Smooth muscle cell (in vitro differentiated cells): ENCODE results near the gene PRDM15. TPM values are rescaled to one million over a fixed set of nuclear protein-coding genes. Genes with fewer than 3 reads are reported as not detected.
"Not testable (repeated sequence)": the region's sequence is repeated elsewhere in the genome, so short reads cannot be mapped to it uniquely, and the experiment has no call there.

Experiments used
- DNase-seq: peaks from one replicate; lab custom pipeline; 2025; ENCODE audit not compliant: unreplicated experiment; lab: John Stamatoyannopoulos, UW
- H2AFZ ChIP-seq: fragments of 200-600 bp; sonication (generic); 2 replicates; pipeline ENCODE4 v1.6.0; 2016; ENCODE audit warnings: antibody characterized with exemption, low read depth, mild to moderate bottlenecking
- H3F3A ChIP-seq: fragments of 200-600 bp; sonication (generic); 2 replicates; pipeline ENCODE4 v1.6.0; 2017; ENCODE audit warnings: antibody characterized with exemption, low read depth
- H3K27ac ChIP-seq: fragments of 200-600 bp; sonication (generic); 2 replicates; pipeline ENCODE4 v1.5.1; 2016; ENCODE audit warnings: low read depth, mild to moderate bottlenecking
- H3K27me3 ChIP-seq: fragments of 200-600 bp; sonication (generic); 2 replicates; pipeline ENCODE4 v1.6.1; 2016; ENCODE audit warnings: low read depth, mild to moderate bottlenecking
- H3K36me3 ChIP-seq: fragments of 200-600 bp; sonication (generic); 2 replicates; pipeline ENCODE4 v1.5.1; 2016; ENCODE audit warnings: low read depth
- H3K4me1 ChIP-seq: fragments of 200-600 bp; sonication (generic); 2 replicates; pipeline ENCODE4 v1.5.1; 2016; ENCODE audit warnings: low read depth
- H3K4me2 ChIP-seq: fragments of 200-600 bp; sonication (generic); 2 replicates; pipeline ENCODE4 v1.6.0; 2016; ENCODE audit warnings: mild to moderate bottlenecking
- H3K4me3 ChIP-seq: fragments of 200-600 bp; sonication (generic); 2 replicates; pipeline ENCODE4 v1.5.1; 2016; ENCODE audit warnings: mild to moderate bottlenecking
- H3K79me2 ChIP-seq: fragments of 200-600 bp; sonication (generic); 2 replicates; pipeline ENCODE4 v1.6.0; 2016; ENCODE audit warnings: low read depth, mild to moderate bottlenecking
- H3K9ac ChIP-seq: fragments of 200-600 bp; sonication (generic); 2 replicates; pipeline ENCODE4 v1.6.0; 2016; ENCODE audit warnings: low read depth
- H3K9me3 ChIP-seq: fragments of 200-600 bp; sonication (generic); replicated peaks from 2 replicates; pipeline ENCODE4 v1.5.1; 2016; ENCODE audit warnings: low read depth
- H4K20me1 ChIP-seq: fragments of 200-600 bp; sonication (generic); 2 replicates; pipeline ENCODE4 v1.6.0; 2016; ENCODE audit warnings: low read depth
- WGBS: methylation state at CpG from one replicate; pipeline ENCODE4 v1.1.7; 2016; ENCODE audit warnings: low lambda C conversion rate; 5-methylcytosine and 5-hydroxymethylcytosine counted together
- polyA plus RNA-seq: library from polyadenylated mRNA; unstranded; fragments of >200 nt; fragmentation: Nextera tagmentation; extraction: Ambion mirVana; gene quantifications from 2 replicates; pipeline ENCODE4 v1.2.1, GENCODE V29; 2016
- total RNA-seq: library from RNA; depleted of rRNA; stranded (reverse); fragments of >200 nt; gene quantifications from 2 replicates; pipeline ENCODE4 v1.2.3, GENCODE V29; 2014
- TF ChIP-seq, protein P1 (sequence below): fragments of 200-600 bp; sonication (generic); IDR thresholded peaks from 2 replicates; pipeline ENCODE4 v1.5.1; 2017; ENCODE audit warnings: borderline replicate concordance, mild to moderate bottlenecking, antibody characterized with exemption; ENCODE audit not compliant: insufficient read depth, poor library complexity, severe bottlenecking

The PRDM15 gene
- total and polyA plus RNA-seq, 2 experiments from 2014 or later, result 2.0 to 6.8 TPM

GRCh38 chr21:41794600-41794999, 84.5 kb downstream of the PRDM15 start:
- Histone ChIP-seq H3K79me2 (no peaks in the 10 kb centered on the region), H3K4me1 (no peaks in the 10 kb centered on the region), H2AFZ (no peak overlapping the region), H3K27me3 (no peaks in the 10 kb centered on the region), H3K4me3 (no peak overlapping the region), H4K20me1 (no peaks in the 10 kb centered on the region), H3F3A (no peaks in the 10 kb centered on the region), H3K4me2 (no peak overlapping the region), H3K9ac (no peak overlapping the region), H3K27ac (no peak overlapping the region), H3K9me3 (no peaks in the 10 kb centered on the region), H3K36me3 (no peaks in the 10 kb centered on the region)
- TF ChIP-seq, protein P1, sequence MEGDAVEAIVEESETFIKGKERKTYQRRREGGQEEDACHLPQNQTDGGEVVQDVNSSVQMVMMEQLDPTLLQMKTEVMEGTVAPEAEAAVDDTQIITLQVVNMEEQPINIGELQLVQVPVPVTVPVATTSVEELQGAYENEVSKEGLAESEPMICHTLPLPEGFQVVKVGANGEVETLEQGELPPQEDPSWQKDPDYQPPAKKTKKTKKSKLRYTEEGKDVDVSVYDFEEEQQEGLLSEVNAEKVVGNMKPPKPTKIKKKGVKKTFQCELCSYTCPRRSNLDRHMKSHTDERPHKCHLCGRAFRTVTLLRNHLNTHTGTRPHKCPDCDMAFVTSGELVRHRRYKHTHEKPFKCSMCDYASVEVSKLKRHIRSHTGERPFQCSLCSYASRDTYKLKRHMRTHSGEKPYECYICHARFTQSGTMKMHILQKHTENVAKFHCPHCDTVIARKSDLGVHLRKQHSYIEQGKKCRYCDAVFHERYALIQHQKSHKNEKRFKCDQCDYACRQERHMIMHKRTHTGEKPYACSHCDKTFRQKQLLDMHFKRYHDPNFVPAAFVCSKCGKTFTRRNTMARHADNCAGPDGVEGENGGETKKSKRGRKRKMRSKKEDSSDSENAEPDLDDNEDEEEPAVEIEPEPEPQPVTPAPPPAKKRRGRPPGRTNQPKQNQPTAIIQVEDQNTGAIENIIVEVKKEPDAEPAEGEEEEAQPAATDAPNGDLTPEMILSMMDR, result no peak
- WGBS, result 94% methylated on average over 8 of the region's 10 CpGs
- no peak for DNase-seq

- DNase-seq, result no peak
- Histone ChIP-seq H3K4me2 (no peak overlapping the region), H2AFZ (no peak overlapping the region), H3K36me3 (no peaks in the 10 kb centered on the region), H3K27me3 (peaks cover 4% of the 10 kb centered on the region), H3K9me3 (no peaks in the 10 kb centered on the region), H3F3A (no peaks in the 10 kb centered on the region), H3K9ac (no peak overlapping the region), H3K4me1 (no peaks in the 10 kb centered on the region), H3K27ac (no peak overlapping the region), H3K4me3 (no peak overlapping the region), H3K79me2 (no peaks in the 10 kb centered on the region), H4K20me1 (no peaks in the 10 kb centered on the region)
- 94% methylated on average over 3 of the region's 3 CpGs for WGBS
- TF ChIP-seq, protein P1, result no peak
Observed at GRCh38 chr21:41792711-41793110, 86.4 kb downstream of the PRDM15 start.

DNA sequence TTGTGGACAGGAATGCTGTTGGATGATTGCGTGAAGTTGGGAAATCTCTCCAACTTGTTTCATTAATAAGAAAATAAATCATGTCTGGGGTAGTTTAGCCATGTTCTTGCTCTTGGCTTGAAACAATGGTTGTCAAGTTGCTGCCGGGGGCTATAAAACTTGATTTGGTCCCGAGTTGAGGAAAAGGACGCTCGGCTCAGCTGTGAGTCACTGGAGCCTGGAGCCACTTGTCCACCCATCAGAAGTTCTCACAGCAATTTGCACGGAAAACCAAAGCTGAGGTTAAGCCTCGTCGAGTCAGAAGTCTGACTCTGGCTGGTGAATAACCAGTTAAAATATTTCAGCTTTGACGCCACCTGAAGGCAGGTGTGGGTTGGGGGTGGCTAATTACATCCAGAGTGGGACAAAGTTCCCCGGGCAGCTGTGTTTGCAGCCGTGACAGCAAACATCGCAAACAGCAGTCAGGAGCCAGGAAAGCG, 92.6 kb downstream of the PRDM15 start:
- Histone ChIP-seq H2AFZ (no peak overlapping the region), H3F3A (no peaks in the 10 kb centered on the region), H3K9me3 (no peaks in the 10 kb centered on the region), H3K9ac (no peak overlapping the region), H3K27ac (peak overlapping the region; percentile 79), H3K79me2 (no peaks in the 10 kb centered on the region), H3K27me3 (peaks cover 5% of the 10 kb centered on the region), H3K4me1 (no peaks in the 10 kb centered on the region), H4K20me1 (no peaks in the 10 kb centered on the region), H3K4me3 (no peak overlapping the region), H3K4me2 (peak overlapping the region; percentile 37), H3K36me3 (no peaks in the 10 kb centered on the region)
- TF ChIP-seq, protein P1, result no peak
- DNase-seq, result no peak
- WGBS, result 33% methylated on average over 13 of the region's 13 CpGs

DNA sequence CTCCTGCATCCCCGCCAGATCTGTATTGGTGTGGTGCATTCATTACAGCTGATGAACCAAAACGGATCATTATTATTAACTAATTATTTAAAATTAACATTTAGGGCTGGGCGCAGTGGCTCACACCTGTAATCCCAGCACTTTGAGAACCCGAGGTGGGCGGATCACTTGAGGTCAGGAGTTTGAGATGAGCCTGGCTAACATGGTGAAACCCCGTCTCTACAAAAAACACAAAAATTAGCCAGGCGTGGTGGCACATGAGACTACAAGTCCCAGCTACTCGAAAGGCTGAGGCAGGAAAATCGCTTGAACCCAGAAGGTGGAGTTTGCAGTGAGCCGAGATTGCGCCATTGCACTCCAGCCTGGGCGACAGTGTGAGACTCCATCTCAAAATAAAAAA, 93.9 kb downstream of the PRDM15 start:
- H3K4me3 ChIP-seq, H3K36me3 ChIP-seq, H3F3A ChIP-seq, H3K4me1 ChIP-seq, H3K79me2 ChIP-seq, H3K9ac ChIP-seq, H3K27ac ChIP-seq, H2AFZ ChIP-seq, DNase-seq, H4K20me1 ChIP-seq, H3K4me2 ChIP-seq, H3K9me3 ChIP-seq: not testable (repeated sequence)
- 86% methylated on average over 12 of the region's 12 CpGs for WGBS
- H3K27me3 ChIP-seq, result peaks cover 16% of the 10 kb centered on the region
